Mammary epithelial cell (primary cell): Measurements from ENCODE around the gene VAV2.

Experiments used
- CTCF ChIP-seq, 2 donors: IDR thresholded peaks in 1 of 2; conservative IDR thresholded peaks in 1 of 2; 2 replicates each; pipeline ENCODE4 v1.5.1; 2011 to 2012; ENCODE audit warnings: inconsistent platforms in 2 of 2, low read length in 2 of 2, mild to moderate bottlenecking in 2 of 2, control low read depth in 1 of 2, low read depth in 1 of 2; ENCODE audit not compliant: insufficient read depth in 1 of 2; ENCODE audit errors: extremely low read depth in 1 of 2
- EZH2 ChIP-seq: IDR thresholded peaks from 2 replicates; pipeline ENCODE4 v1.6.1; 2012; ENCODE audit warnings: low read length, inconsistent platforms, borderline replicate concordance

DNA sequence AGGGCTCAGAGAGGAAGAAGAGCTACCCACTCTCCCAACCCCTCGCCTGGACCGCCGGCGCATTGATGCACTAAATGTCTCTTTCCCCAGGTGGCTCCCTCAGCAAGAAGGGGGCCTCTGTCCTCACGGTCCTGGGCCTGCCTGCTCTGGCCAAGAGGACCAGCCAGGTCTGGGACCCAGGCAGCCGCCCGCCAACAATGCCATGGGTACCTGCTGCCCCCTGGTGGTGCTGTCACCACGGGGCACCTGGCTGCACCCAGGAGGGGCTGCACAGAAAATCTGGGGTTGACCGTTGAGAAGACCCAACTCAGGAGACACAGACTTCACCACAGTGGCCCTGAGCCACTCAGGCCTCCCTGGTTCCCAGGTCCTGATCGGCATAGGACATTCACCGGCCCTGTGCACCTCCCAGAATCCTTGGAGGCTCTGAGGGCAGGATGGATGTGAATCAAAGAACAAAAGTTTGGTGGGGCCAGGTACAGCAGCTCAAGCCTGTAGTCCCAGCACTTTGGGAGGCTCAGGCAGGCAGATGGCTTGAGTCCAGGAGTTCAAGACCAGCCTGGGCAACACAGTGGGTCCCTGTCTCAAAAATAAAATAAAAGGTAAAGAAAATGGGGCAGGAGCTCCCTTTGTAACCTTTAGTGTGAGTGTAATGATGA, 2.4 kb upstream of the VAV2 start:
- TF ChIP-seq CTCF (conservative IDR thresholded peaks at IDR 0.05 in 1 of 2, IDR thresholded peaks at IDR 0.05 in 1 of 2; ENCODE audit: extremely low read depth in 1 of 2, insufficient read depth in 1 of 2, low read depth in 1 of 2, low read length in 2 of 2) (peak; percentile 80 to 99), EZH2 (no peak)
